DMS 273 (cell line): ENCODE results near the gene ICE1.

ENCODE experiments used
- DNase-seq: peaks from one replicate; lab custom pipeline; 2025; ENCODE audit not compliant: unreplicated experiment; lab: John Stamatoyannopoulos, UW

Gene ICE1

DNA sequence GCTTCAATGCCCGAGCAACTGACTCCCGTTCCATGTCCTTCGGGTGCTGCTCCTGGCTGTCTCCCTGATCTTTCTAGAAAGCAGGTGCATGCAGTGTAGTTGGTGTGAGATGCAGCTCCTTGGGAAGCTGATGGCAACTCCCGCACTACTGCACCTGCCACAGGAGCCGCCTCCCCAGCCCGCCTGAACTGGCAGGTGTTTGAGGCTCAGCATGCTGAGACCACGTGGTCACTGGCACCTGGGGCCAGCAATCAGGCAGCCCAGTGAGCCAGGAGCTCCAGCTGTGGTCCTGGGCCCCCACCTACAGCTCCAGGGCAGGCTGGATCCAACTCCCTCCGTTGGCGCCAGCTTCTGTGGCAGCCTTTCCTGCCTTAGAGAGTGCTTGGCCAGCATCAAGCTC lies 111.5 kb downstream of the ICE1 start:
- no peak for DNase-seq

DNA sequence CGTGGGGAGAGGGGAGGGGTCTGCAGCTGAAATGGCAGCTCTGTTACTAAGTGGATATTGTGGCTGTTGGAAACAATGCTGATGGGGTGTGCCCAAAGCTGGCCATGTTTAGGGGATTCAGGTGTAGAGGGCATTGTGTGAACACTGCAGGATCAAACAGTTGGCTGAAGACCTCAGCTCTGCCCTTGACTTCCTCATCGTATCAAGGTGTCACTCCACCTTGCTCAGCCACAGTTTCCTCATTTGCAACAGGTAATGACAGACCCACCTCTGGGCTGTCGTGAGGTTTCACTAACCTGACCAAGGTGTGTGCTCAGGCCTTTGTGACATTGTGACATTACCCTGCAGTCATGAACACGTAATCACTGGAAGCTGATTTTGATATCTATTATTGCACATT lies 111.9 kb downstream of the ICE1 start:
- no peak for DNase-seq

DNA sequence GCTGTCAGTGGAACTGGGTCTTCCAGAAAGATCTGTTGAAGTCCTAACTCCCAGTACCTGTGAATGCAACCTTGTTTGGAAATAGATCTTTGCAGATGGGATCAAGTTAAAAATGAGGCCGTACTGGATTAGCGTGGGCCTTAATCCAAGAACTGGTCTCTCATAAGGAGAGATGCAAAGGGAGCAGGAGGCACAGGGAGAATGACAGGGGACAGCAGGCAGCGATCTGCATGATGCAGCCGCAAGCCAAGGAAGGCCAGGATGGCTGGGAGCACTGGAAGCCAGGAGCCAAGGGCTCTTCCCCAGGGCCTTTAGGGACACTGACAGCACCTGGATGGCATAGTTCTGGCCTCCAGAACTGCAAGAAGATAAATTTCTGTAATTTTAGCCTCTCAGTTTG lies 114.4 kb downstream of the ICE1 start:
- no peak for DNase-seq

DNA sequence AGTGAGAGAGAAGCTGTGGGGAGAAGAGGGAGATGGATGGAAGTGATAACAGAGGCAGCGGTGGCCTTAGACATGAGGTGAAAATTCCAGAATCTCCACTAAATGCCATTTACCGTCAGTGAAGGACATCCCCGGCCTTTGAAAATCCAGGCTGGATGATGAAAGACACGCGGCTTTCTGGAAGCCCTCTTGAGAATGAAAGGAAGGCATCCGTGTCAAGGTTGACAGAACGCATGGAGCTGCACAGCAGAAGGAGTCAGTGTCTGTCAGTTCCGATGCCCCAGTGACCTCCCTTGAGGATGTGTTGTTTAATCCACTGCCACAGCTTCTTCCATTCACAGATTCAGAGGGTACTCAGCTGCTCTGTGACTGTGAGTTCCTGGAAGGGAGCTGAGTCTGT lies 114.9 kb downstream of the ICE1 start:
- DNase-seq = no peak

DNA sequence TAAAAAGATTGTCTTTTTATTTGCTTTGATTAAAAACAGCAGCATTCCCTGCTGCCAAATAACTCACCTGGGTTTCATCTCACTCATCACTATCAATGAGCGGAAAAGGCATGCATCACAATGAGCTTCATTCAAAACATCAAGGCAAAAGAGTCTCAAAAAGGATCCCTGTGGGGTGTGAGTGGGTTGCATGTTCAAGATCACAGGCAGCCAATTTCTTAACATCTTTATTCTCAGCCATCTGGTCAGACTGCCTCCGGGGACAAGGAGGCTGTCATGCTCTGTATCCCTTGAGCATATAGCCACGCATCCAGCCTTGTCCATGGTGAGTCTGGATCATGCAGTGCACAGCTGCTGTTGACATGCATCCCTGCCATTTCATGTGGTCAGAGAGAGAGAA lies 117.1 kb downstream of the ICE1 start:
- no peak for DNase-seq
